Endothelial cell of umbilical vein (primary cell): ENCODE data around the gene GLIS2. TPM values are rescaled to one million over a fixed set of nuclear protein-coding genes. Genes with fewer than 3 reads are reported as not detected.

Experiments used
- BruUV-seq: library from RNA; stranded (reverse); fragments of 400-500 nt; replicated peaks from 2 replicates; lab custom pipeline; 2021; lab: Mats Ljungman, UMichigan
- CTCF ChIA-PET: fragments of 300-600, 350-600 bp; sonication (Branson Sonifier 250); formaldehyde crosslinking; loops from one replicate; lab custom pipeline; 2021; ENCODE audit warnings: antibody characterized with exemption, inconsistent platforms; lab: Charles Lee
- POLR2A ChIA-PET: fragments of 300-600, 350-600 bp; sonication (Branson Sonifier 250); formaldehyde crosslinking; loops from one replicate; lab custom pipeline; 2021; ENCODE audit warnings: antibody characterized with exemption, inconsistent platforms; lab: Charles Lee
- DNase-seq: peaks from one replicate; pipeline ENCODE4 v3.0.0-alpha.2; 2011; ENCODE audit warnings: low read depth, low spot score
- FAIRE-seq: peaks from 2 replicates; lab custom pipeline; 2011; peaks lifted over from hg19 to GRCh38; lab: Jason Lieb, UNC
- H2AFZ ChIP-seq: 2 replicates; pipeline ENCODE4 v1.6.0; 2012; ENCODE audit warnings: low read depth, low read length, control low read depth, inconsistent platforms
- H3K27ac ChIP-seq: 2 replicates; pipeline ENCODE4 v1.5.1; 2011; ENCODE audit warnings: low read depth, mild to moderate bottlenecking, control low read depth, low read length, moderate library complexity; ENCODE audit not compliant: insufficient read depth
- H3K27me3 ChIP-seq, 2 experiments: 2 replicates each; pipeline versions ENCODE4 v1.6.0 to v1.6.1; 2011; ENCODE audit warnings: low read length in 2 of 2, mixed read lengths in 1 of 2; ENCODE audit not compliant: control insufficient read depth in 2 of 2, insufficient read depth in 2 of 2
- H3K36me3 ChIP-seq, 2 experiments: 2 replicates in 1 of 2; 3 replicates in 1 of 2; pipeline ENCODE4 v1.5.1; 2011; ENCODE audit warnings: low read length in 2 of 2, mild to moderate bottlenecking in 1 of 2, moderate library complexity in 1 of 2; ENCODE audit not compliant: control insufficient read depth in 2 of 2, insufficient read depth in 2 of 2; ENCODE audit errors: extremely low read depth in 1 of 2
- H3K4me1 ChIP-seq: 3 replicates; pipeline ENCODE4 v1.5.1; 2011; ENCODE audit warnings: mild to moderate bottlenecking, low read length; ENCODE audit not compliant: control insufficient read depth, insufficient read depth; ENCODE audit errors: extremely low read depth
- H3K4me2 ChIP-seq: 2 replicates; pipeline ENCODE4 v1.6.1; 2011; ENCODE audit warnings: low read length, control low read depth, mixed read lengths; ENCODE audit not compliant: insufficient read depth
- H3K4me3 ChIP-seq, 3 experiments: fragments of 200-600 bp in 1 of 3; sonication (generic), shearing (Covaris generic) in 1 of 3; replicated peaks in 1 of 3; 2 replicates each; pipeline ENCODE4 v1.5.1; 2011 to 2016; ENCODE audit warnings: control low read depth in 3 of 3, low read length in 3 of 3, mild to moderate bottlenecking in 2 of 3, inconsistent platforms in 1 of 3, low read depth in 1 of 3, moderate library complexity in 1 of 3; ENCODE audit not compliant: insufficient read depth in 1 of 3
- H3K79me2 ChIP-seq: 2 replicates; pipeline ENCODE4 v1.6.0; 2012; ENCODE audit warnings: low read length, inconsistent platforms; ENCODE audit not compliant: control insufficient read depth, insufficient read depth
- H3K9ac ChIP-seq: replicated peaks from 2 replicates; pipeline ENCODE3; 2011; ENCODE audit warnings: low read length, control low read depth; ENCODE audit not compliant: insufficient read depth; ENCODE audit errors: extremely low read depth
- H3K9me1 ChIP-seq: replicated peaks from 3 replicates; pipeline ENCODE4 v1.6.0; 2011; ENCODE audit warnings: mild to moderate bottlenecking, low read length; ENCODE audit not compliant: control insufficient read depth, insufficient read depth; ENCODE audit errors: extremely low read depth
- H3K9me3 ChIP-seq: replicated peaks from 2 replicates; pipeline ENCODE4 v1.5.1; 2012; ENCODE audit warnings: low read length, inconsistent platforms; ENCODE audit not compliant: control insufficient read depth, insufficient read depth
- H4K20me1 ChIP-seq: replicated peaks from 2 replicates; pipeline ENCODE3; 2011; ENCODE audit warnings: mild to moderate bottlenecking, low read length; ENCODE audit not compliant: control insufficient read depth, insufficient read depth; ENCODE audit errors: extremely low read depth
- EZH2 ChIP-seq: IDR thresholded peaks from 2 replicates; pipeline ENCODE4 v1.6.1; 2012; ENCODE audit warnings: borderline replicate concordance, low read depth, mild to moderate bottlenecking, moderate library complexity, low read length, inconsistent platforms; ENCODE audit not compliant: severe bottlenecking
- FOS ChIP-seq: IDR thresholded peaks from 2 replicates; pipeline ENCODE4 v1.6.1; 2011; ENCODE audit warnings: mild to moderate bottlenecking, low read length, moderate library complexity, borderline replicate concordance; ENCODE audit not compliant: insufficient read depth
- GATA2 ChIP-seq: IDR thresholded peaks from 2 replicates; pipeline ENCODE4 v1.7.0; 2011; ENCODE audit warnings: low read depth, mild to moderate bottlenecking, moderate library complexity, mixed read lengths, low read length; ENCODE audit not compliant: insufficient read length, insufficient read depth
- POLR2A ChIP-seq: IDR thresholded peaks from 2 replicates; pipeline ENCODE4 v1.6.1; 2012; ENCODE audit warnings: low read depth, mild to moderate bottlenecking, control low read depth, low read length
- POLR2AphosphoS5 ChIP-seq: IDR thresholded peaks from 2 replicates; pipeline ENCODE4 v1.6.1; 2012; ENCODE audit warnings: low read depth, mild to moderate bottlenecking, control low read depth, low read length, moderate library complexity; ENCODE audit not compliant: insufficient read depth
- dilution Hi-C: fragments of 300-500 bp; cut with MboI; formaldehyde crosslinking; loops from one replicate; pipeline ENCODE4 v1.15.0; 2019; ENCODE audit warnings: low sequenced_read_pairs; ENCODE audit not compliant: extremely low pct_ligation_motif_present
- intact Hi-C: fragments of 100-400 bp; cut with micrococcal nuclease; formaldehyde crosslinking; loops from one replicate; pipeline ENCODE4 v1.10.0; 2022
- polyA plus RNA-seq, 4 experiments: library from polyadenylated mRNA; depleted of rRNA in 3 of 4; stranded (reverse) in 3 of 4; unstranded in 1 of 4; fragments of >200 nt; gene quantifications; 2 replicates each; pipeline versions ENCODE4 v1.2.1 to v1.2.3, GENCODE V29; 2011 to 2012; ENCODE audit warnings: missing spikeins in 1 of 4
- total RNA-seq: library from RNA; stranded (reverse); gene quantifications from 2 replicates; pipeline ENCODE4 v1.2.3, GENCODE V29; 2021
- TF ChIP-seq, protein P1 (sequence below), 2 donors: IDR thresholded peaks; 1 replicate in 1 of 2; 2 replicates in 1 of 2; pipeline ENCODE4 v1.5.1; 2011; ENCODE audit warnings: low read length in 2 of 2, mild to moderate bottlenecking in 2 of 2, moderate library complexity in 2 of 2, control low read depth in 1 of 2, inconsistent platforms in 1 of 2, low read depth in 1 of 2; ENCODE audit not compliant: insufficient read depth in 1 of 2; ENCODE audit errors: extremely low read depth in 1 of 2

GLIS2 gene
- total and polyA plus RNA-seq, 2 donors (not counting 3 experiments of a cell fraction or from before 2014, with no cell fraction given), result 4.6 to 10.1 TPM

- H3K9me3 ChIP-seq, result no peaks in the 10 kb centered on the region
- H3K79me2 ChIP-seq, result peaks cover 17% of the 10 kb centered on the region
- POLR2A ChIA-PET, result no interaction called here
- TF ChIP-seq GATA2, result no peak
- TF ChIP-seq FOS, result no peak
- TF ChIP-seq POLR2AphosphoS5, result no peak
- TF ChIP-seq POLR2A, result no peak
- TF ChIP-seq EZH2, result no peak
- TF ChIP-seq, protein P1, sequence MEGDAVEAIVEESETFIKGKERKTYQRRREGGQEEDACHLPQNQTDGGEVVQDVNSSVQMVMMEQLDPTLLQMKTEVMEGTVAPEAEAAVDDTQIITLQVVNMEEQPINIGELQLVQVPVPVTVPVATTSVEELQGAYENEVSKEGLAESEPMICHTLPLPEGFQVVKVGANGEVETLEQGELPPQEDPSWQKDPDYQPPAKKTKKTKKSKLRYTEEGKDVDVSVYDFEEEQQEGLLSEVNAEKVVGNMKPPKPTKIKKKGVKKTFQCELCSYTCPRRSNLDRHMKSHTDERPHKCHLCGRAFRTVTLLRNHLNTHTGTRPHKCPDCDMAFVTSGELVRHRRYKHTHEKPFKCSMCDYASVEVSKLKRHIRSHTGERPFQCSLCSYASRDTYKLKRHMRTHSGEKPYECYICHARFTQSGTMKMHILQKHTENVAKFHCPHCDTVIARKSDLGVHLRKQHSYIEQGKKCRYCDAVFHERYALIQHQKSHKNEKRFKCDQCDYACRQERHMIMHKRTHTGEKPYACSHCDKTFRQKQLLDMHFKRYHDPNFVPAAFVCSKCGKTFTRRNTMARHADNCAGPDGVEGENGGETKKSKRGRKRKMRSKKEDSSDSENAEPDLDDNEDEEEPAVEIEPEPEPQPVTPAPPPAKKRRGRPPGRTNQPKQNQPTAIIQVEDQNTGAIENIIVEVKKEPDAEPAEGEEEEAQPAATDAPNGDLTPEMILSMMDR (IDR thresholded peaks at IDR 0.05; ENCODE audit: extremely low read depth in 1 of 2, insufficient read depth in 1 of 2, low read depth in 1 of 2, low read length in 2 of 2), result no peak
- H3K4me2 ChIP-seq, result no peak overlapping the region
- peaks cover 7% of the 10 kb centered on the region for H3K4me1 ChIP-seq
- no peaks in the 10 kb centered on the region for H4K20me1 ChIP-seq
- H3K9ac ChIP-seq, result no peak overlapping the region
- dilution Hi-C loops, result no loop called here
- H3K27ac ChIP-seq, result no peak overlapping the region
- DNase-seq (no peak), FAIRE-seq (no peak)
- intact Hi-C loops, result no loop called here
- no TSS peak for BruUV-seq
- no peaks in the 10 kb centered on the region for H3K9me1 ChIP-seq
- H3K36me3 ChIP-seq, result peaks cover 0 to 8% of the 10 kb centered on the region in 2 experiments
- no peaks in the 10 kb centered on the region for H3K27me3 ChIP-seq
- no peak overlapping the region for H2AFZ ChIP-seq
- CTCF ChIA-PET, result no interaction called here
- no peak overlapping the region for H3K4me3 ChIP-seq
Observed at GRCh38 chr16:4353675-4354074, 37.8 kb downstream of the GLIS2 start.
